HepG2 (cell line): ENCODE results near the gene RNF182.

ENCODE experiments used
- EZH2 ChIP-seq: conservative IDR thresholded peaks from 2 replicates; pipeline ENCODE4 v1.6.1; 2012; ENCODE audit warnings: mild to moderate bottlenecking, low read depth, low read length, moderate library complexity
- GABPA ChIP-seq, 2 experiments: IDR thresholded peaks; 2 replicates each; pipeline ENCODE4 v1.6.1; 2011 to 2016; ENCODE audit warnings: low read depth in 2 of 2, low read length in 1 of 2, missing biosample characterization in 1 of 2, missing genetic modification characterization in 1 of 2
- IRF1 ChIP-seq: sonication (generic); formaldehyde crosslinking; IDR thresholded peaks from 2 replicates; pipeline ENCODE4 v1.4.0; 2020; ENCODE audit warnings: low read depth, mild to moderate bottlenecking, missing genetic modification reagents
- MXI1 ChIP-seq: IDR thresholded peaks from 3 replicates; pipeline ENCODE4 v1.6.1; 2012; ENCODE audit warnings: low read depth, low read length, inconsistent platforms, borderline replicate concordance
- RFX5 ChIP-seq: IDR thresholded peaks from 2 replicates; pipeline ENCODE4 v1.6.1; 2011; ENCODE audit warnings: low read depth, low read length, improper control_type of control experiment
- SALL2 ChIP-seq: sonication (generic); formaldehyde crosslinking; IDR thresholded peaks from 2 replicates; pipeline ENCODE4 v1.8.1; 2023; ENCODE audit warnings: mild to moderate bottlenecking, missing genetic modification reagents, inconsistent platforms
- USF2 ChIP-seq, 2 experiments: sonication (generic) in 1 of 2; formaldehyde crosslinking in 1 of 2; IDR thresholded peaks; 2 replicates each; pipeline versions ENCODE4 v1.5.1 to v1.6.1; 2011 to 2020; ENCODE audit warnings: borderline replicate concordance in 1 of 2, low read depth in 1 of 2, low read length in 1 of 2, mild to moderate bottlenecking in 1 of 2, missing genetic modification reagents in 1 of 2, moderate library complexity in 1 of 2
- ZNF138 ChIP-seq: sonication (generic); formaldehyde crosslinking; IDR thresholded peaks from 2 replicates; pipeline ENCODE4 v1.5.0; 2020; ENCODE audit warnings: mild to moderate bottlenecking, low read depth, missing genetic modification reagents
- ZNF577 ChIP-seq: sonication (generic); formaldehyde crosslinking; IDR thresholded peaks from 2 replicates; pipeline ENCODE4 v1.4.0; 2020; ENCODE audit warnings: mild to moderate bottlenecking, low read depth, missing genetic modification reagents, borderline replicate concordance
- ZNF704 ChIP-seq: sonication (generic); formaldehyde crosslinking; IDR thresholded peaks from 2 replicates; pipeline ENCODE4 v1.8.1; 2023; ENCODE audit warnings: mild to moderate bottlenecking, inconsistent platforms, moderate library complexity, missing genetic modification reagents, borderline replicate concordance

GRCh38 chr6:13885601-13886000 lies 39.2 kb upstream of the RNF182 start:
- no peak for TF ChIP-seq EZH2
- TF ChIP-seq ZNF704 (CRISPR knock-in tag) = no peak
- TF ChIP-seq USF2 (IDR thresholded peaks at IDR 0.05; ENCODE audit: low read depth, low read length) = no peak
- no peak for TF ChIP-seq USF2 (CRISPR knock-in tag; IDR thresholded peaks at IDR 0.05; ENCODE audit: borderline replicate concordance)
- no peak for TF ChIP-seq MXI1
- no peak for TF ChIP-seq RFX5
- TF ChIP-seq ZNF138 = no peak
- TF ChIP-seq ZNF577 (CRISPR knock-in tag) = no peak
- TF ChIP-seq GABPA (IDR thresholded peaks at IDR 0.05; ENCODE audit: low read depth, low read length) = no peak
- no peak for TF ChIP-seq GABPA (CRISPR knock-in tag; IDR thresholded peaks at IDR 0.05; ENCODE audit: low read depth)
- no peak for TF ChIP-seq SALL2 (CRISPR knock-in tag)
- TF ChIP-seq IRF1 = no peak
